ENCODE results near the gene LBH.

The LBH gene

GRCh38 chr2:30285758-30286157, 54.4 kb downstream of the LBH start:
- TF ChIP-seq REST (IDR thresholded peaks at IDR 0.05; ENCODE audit: low read depth) (no peak), ZBTB7A (IDR thresholded peaks at IDR 0.05; ENCODE audit: low read depth) (no peak), YY1 (IDR thresholded peaks at IDR 0.05; ENCODE audit: low read depth) (no peak), FOXM1 (IDR thresholded peaks at IDR 0.05; ENCODE audit: borderline replicate concordance, low read depth) (no peak), TCF12 (IDR thresholded peaks at IDR 0.05; ENCODE audit: low read depth) (no peak), TAF1 (IDR thresholded peaks at IDR 0.05; ENCODE audit: low read depth) (no peak), MAX (IDR thresholded peaks at IDR 0.05) (no peak)
- TF ChIP-seq, protein P1, sequence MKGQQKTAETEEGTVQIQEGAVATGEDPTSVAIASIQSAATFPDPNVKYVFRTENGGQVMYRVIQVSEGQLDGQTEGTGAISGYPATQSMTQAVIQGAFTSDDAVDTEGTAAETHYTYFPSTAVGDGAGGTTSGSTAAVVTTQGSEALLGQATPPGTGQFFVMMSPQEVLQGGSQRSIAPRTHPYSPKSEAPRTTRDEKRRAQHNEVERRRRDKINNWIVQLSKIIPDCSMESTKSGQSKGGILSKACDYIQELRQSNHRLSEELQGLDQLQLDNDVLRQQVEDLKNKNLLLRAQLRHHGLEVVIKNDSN (IDR thresholded peaks at IDR 0.05), result no peak

DNA sequence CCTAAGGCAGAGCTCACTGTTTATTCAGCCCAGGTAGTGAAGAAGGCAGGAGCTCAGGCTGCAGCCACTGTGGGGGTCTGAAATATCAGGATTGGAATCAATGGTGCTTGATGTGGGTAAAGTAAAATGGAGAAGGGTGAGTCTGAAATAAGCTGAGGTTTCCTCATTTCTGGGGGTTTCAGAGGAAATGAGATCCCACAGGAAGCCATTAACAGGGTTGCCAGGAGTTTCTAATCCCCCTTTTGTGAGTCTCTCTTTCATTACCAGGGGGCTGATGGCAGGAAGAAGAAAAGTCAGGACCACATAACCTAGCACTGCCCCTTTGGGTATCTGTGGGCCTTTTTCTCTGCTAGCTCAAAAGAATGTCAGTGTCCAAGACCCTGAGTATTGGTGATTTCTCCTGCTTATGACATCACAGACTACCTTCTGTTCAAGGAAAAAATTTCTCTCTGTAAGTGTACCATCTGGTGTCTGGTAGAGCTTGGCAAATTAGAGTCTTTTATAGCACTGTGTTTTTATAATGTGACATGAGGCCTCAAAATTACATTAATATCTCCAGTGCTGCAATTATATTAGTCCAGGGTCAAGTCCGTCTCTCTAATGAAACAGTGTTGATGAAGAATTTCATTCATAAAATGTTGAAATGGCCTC, 56.0 kb downstream of the LBH start:
- TF ChIP-seq NFIC (IDR thresholded peaks at IDR 0.05) (no peak), TEAD4 (IDR thresholded peaks at IDR 0.05) (no peak), MAX (IDR thresholded peaks at IDR 0.05) (no peak), REST (IDR thresholded peaks at IDR 0.05; ENCODE audit: low read depth) (no peak), ZBTB7A (IDR thresholded peaks at IDR 0.05; ENCODE audit: low read depth) (no peak), EGR1 (IDR thresholded peaks at IDR 0.05) (no peak), CREB1 (IDR thresholded peaks at IDR 0.05; ENCODE audit: low read depth) (no peak), RAD21 (IDR thresholded peaks at IDR 0.05; ENCODE audit: low read depth) (no peak), EP300 (IDR thresholded peaks at IDR 0.05; ENCODE audit: borderline replicate concordance) (no peak), CEBPB (IDR thresholded peaks at IDR 0.05) (no peak), YY1 (IDR thresholded peaks at IDR 0.05; ENCODE audit: low read depth) (no peak), TAF1 (IDR thresholded peaks at IDR 0.05; ENCODE audit: low read depth) (no peak), FOXM1 (IDR thresholded peaks at IDR 0.05; ENCODE audit: borderline replicate concordance, low read depth) (no peak), TCF12 (IDR thresholded peaks at IDR 0.05; ENCODE audit: low read depth) (no peak)
- TF ChIP-seq, protein P1 (IDR thresholded peaks at IDR 0.05), result no peak

- TF ChIP-seq EGR1 (IDR thresholded peaks at IDR 0.05) (no peak), TCF12 (IDR thresholded peaks at IDR 0.05; ENCODE audit: low read depth) (no peak), RAD21 (IDR thresholded peaks at IDR 0.05; ENCODE audit: low read depth) (no peak), REST (IDR thresholded peaks at IDR 0.05; ENCODE audit: low read depth) (no peak), FOXM1 (IDR thresholded peaks at IDR 0.05; ENCODE audit: borderline replicate concordance, low read depth) (no peak), EP300 (IDR thresholded peaks at IDR 0.05; ENCODE audit: borderline replicate concordance) (no peak), CREB1 (IDR thresholded peaks at IDR 0.05; ENCODE audit: low read depth) (no peak), ZBTB7A (IDR thresholded peaks at IDR 0.05; ENCODE audit: low read depth) (no peak), YY1 (IDR thresholded peaks at IDR 0.05; ENCODE audit: low read depth) (no peak), TEAD4 (IDR thresholded peaks at IDR 0.05) (no peak), CEBPB (IDR thresholded peaks at IDR 0.05) (no peak), NFIC (IDR thresholded peaks at IDR 0.05) (no peak), MAX (IDR thresholded peaks at IDR 0.05) (no peak), TAF1 (IDR thresholded peaks at IDR 0.05; ENCODE audit: low read depth) (no peak)
- TF ChIP-seq, protein P1 (IDR thresholded peaks at IDR 0.05), result no peak
Measured at GRCh38 chr2:30287857-30288513, 56.7 kb downstream of the LBH start.

Data from Ishikawa (cell line).